Activated naive CD4-positive, alpha-beta T cell treated with anti-CD3 and anti-CD28 coated beads for 36 hours (primary cell): ENCODE data around the gene PTPRM. TPM values are rescaled to one million over a fixed set of nuclear protein-coding genes. Genes with fewer than 3 reads are reported as not detected.
A peak's percentile ranks its signal among the peaks of the same experiment; 100 is the strongest.

Source experiments
- CTCF ChIA-PET: fragments of 350-600 bp; sonication (Branson Sonifier 250); formaldehyde crosslinking; loops from one replicate; lab custom pipeline; 2021; ENCODE audit warnings: antibody characterized with exemption; lab: Charles Lee
- DNase-seq: peaks from one replicate; pipeline ENCODE4 v3.0.0-alpha.2; 2020
- H3K27ac Mint-ChIP-seq: one replicate; pipeline ENCODE4 v1.8.0; 2021; ENCODE audit warnings: mild to moderate bottlenecking, mixed read lengths
- H3K27me3 Mint-ChIP-seq: one replicate; pipeline ENCODE4 v1.8.0; 2021; ENCODE audit warnings: low read depth, mixed read lengths
- H3K36me3 Mint-ChIP-seq: one replicate; pipeline ENCODE4 v1.8.0; 2021; ENCODE audit warnings: low read depth, mixed read lengths
- H3K4me1 Mint-ChIP-seq: one replicate; pipeline ENCODE4 v1.8.0; 2021; ENCODE audit warnings: low read depth, mixed read lengths
- H3K4me3 Mint-ChIP-seq: one replicate; pipeline ENCODE4 v1.8.0; 2021; ENCODE audit warnings: mild to moderate bottlenecking, moderate library complexity, mixed read lengths
- H3K9me3 Mint-ChIP-seq: one replicate; pipeline ENCODE4 v1.8.0; 2021; ENCODE audit warnings: mixed read lengths
- intact Hi-C: fragments of 100-400 bp; cut with micrococcal nuclease; formaldehyde crosslinking; loops from one replicate; pipeline ENCODE4 v1.15.1; 2023
- total RNA-seq, 2 experiments: library from RNA; stranded (reverse); gene quantifications; one replicate each; pipeline ENCODE4 v1.2.3, GENCODE V29; 2021

The PTPRM gene
- total RNA-seq, 2 experiments from 2014 or later: 4.3 to 6.1 TPM

- intact Hi-C loops: loop anchor here (10.0 kb wide), 1 partner anchor 62 kb away; no protein-coding TSS in a partner anchor
- H3K27ac Mint-ChIP-seq: no peak overlapping the region
Observed at GRCh38 chr18:8366656-8367055, 799.5 kb downstream of the PTPRM start.

DNA sequence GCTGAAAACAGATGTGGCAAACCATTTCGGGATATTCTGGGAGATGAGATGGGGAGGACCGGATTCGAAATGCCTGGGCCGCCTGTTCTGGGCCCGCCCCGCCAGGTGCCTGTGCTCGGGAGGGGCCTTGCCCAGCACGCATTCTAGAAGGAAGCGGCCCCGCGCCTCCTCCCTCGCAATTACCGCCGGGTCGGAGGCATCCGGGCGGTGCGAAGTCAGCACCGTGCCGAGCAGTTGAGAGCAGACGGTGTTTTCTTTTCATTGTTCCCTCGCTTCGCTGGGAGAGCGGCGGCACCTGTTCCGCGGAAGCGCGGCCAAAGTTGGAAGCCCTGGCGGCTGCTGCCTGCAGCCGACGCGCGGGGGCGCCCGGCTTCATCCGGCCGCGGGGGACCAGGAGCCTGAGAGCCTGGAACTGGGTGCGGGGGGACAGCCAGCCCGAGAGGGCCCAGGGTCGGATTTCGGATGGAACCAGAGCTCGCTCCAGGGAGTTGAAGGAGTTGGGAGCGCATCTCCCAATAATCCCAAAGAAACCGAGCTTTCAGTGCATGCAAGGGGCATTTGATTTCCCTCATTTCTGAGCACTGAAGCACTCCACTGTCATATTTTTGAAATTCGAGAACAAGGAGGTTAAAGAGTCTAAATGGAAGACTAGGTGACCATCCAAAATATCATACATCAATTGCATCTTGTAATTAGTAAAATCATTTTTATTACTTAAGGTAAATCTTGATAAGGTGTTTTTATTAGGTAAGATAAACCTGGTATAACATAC lies 800.3 kb downstream of the PTPRM start:
- CTCF ChIA-PET: no interaction called here
- no peak overlapping the region for H3K27ac Mint-ChIP-seq
- H3K4me1 Mint-ChIP-seq: peaks cover 3% of the 10 kb centered on the region
- intact Hi-C loops: loop anchor here (10.0 kb wide), 1 partner anchor 63 kb away; no protein-coding TSS in a partner anchor
- H3K36me3 Mint-ChIP-seq: no peaks in the 10 kb centered on the region
- peak; percentile 28 for DNase-seq
- no peak overlapping the region for H3K4me3 Mint-ChIP-seq
- no peaks in the 10 kb centered on the region for H3K9me3 Mint-ChIP-seq
- H3K27me3 Mint-ChIP-seq: peaks cover 21% of the 10 kb centered on the region

More at GRCh38 chr18:8366656-8367055, 799.5 kb downstream of the PTPRM start:
- Mint-ChIP-seq H3K4me3 (no peak overlapping the region), H3K4me1 (peaks cover 3% of the 10 kb centered on the region), H3K9me3 (no peaks in the 10 kb centered on the region), H3K36me3 (no peaks in the 10 kb centered on the region), H3K27me3 (peaks cover 21% of the 10 kb centered on the region)
- CTCF ChIA-PET: no interaction called here
- DNase-seq: no peak

DNA sequence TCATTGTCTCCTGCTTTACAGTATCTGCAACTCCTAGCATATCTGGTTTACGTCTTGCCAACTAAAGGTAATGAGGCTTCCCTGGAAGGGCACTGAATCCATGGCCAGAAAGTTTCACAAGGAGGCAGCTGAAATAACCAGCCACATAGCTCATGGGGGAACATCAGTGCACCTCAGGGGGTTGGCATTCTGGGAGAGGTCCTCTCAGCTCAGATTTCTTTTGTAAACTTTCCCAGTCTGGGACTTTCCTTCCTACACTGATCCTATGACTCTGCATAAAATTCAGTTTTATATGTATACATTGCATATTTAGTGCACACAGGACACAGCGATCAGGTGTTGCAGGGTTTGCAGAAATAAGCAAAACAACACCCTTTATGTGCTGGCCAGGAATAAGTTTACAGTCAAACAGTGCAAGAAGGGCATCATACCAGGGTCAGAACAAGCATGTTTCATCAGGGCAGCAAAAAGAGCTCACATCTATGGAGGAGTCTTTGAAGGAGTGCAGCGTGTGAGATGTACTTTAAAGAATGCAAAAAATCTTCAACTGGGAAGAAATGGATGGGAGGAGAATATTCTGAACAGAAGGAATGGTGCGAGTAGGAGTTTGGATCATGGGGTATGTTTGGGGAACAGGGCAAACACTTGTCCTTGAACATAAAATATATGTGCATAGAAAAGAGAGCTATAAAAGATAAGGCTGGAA lies 801.5 kb downstream of the PTPRM start:
- DNase-seq: no peak
- H3K4me1 Mint-ChIP-seq: peaks cover 3% of the 10 kb centered on the region
- CTCF ChIA-PET: no interaction called here
- intact Hi-C loops: loop anchor here (10.0 kb wide), 1 partner anchor 64 kb away; no protein-coding TSS in a partner anchor
- H3K36me3 Mint-ChIP-seq: no peaks in the 10 kb centered on the region
- H3K27me3 Mint-ChIP-seq: peaks cover 21% of the 10 kb centered on the region
- H3K27ac Mint-ChIP-seq: no peak overlapping the region
- H3K9me3 Mint-ChIP-seq: no peaks in the 10 kb centered on the region
- H3K4me3 Mint-ChIP-seq: no peak overlapping the region

GRCh38 chr18:8373486-8373885 lies 806.4 kb downstream of the PTPRM start:
- H3K9me3 Mint-ChIP-seq: no peaks in the 10 kb centered on the region
- H3K4me1 Mint-ChIP-seq: no peaks in the 10 kb centered on the region
- CTCF ChIA-PET: no interaction called here
- intact Hi-C loops: no loop called here
- no peak for DNase-seq
- H3K36me3 Mint-ChIP-seq: no peaks in the 10 kb centered on the region
- no peaks in the 10 kb centered on the region for H3K27me3 Mint-ChIP-seq
- no peak overlapping the region for H3K27ac Mint-ChIP-seq
- no peak overlapping the region for H3K4me3 Mint-ChIP-seq

GRCh38 chr18:8374676-8375075 lies 807.6 kb downstream of the PTPRM start:
- no peak overlapping the region for H3K27ac Mint-ChIP-seq
- no peak overlapping the region for H3K4me3 Mint-ChIP-seq
- intact Hi-C loops: no loop called here
- H3K9me3 Mint-ChIP-seq: no peaks in the 10 kb centered on the region
- no peaks in the 10 kb centered on the region for H3K27me3 Mint-ChIP-seq
- CTCF ChIA-PET: no interaction called here
- no peak for DNase-seq
- no peaks in the 10 kb centered on the region for H3K4me1 Mint-ChIP-seq
- no peaks in the 10 kb centered on the region for H3K36me3 Mint-ChIP-seq

DNA sequence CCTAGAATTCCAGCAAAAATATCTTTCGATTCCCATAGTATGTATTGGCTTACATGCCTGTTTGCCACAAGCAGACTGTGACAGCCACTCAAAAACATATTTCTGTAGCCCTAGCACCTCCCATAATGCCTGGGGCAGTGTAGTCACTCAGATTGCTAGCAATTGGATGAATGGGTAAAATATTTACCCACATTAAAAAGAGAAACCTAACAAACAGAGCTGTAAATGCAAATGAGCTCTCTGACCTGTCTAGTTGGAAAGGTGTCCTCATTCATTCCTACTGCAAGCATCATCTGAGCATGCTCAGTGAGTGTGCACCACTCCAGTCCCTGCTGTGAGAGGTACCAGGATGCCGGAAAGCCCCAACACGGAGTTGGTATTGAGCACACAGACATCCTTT lies 808.1 kb downstream of the PTPRM start:
- H3K27ac Mint-ChIP-seq: no peak overlapping the region
- no peak for DNase-seq
- H3K36me3 Mint-ChIP-seq: no peaks in the 10 kb centered on the region
- CTCF ChIA-PET: no interaction called here
- no peaks in the 10 kb centered on the region for H3K9me3 Mint-ChIP-seq
- H3K4me1 Mint-ChIP-seq: no peaks in the 10 kb centered on the region
- H3K4me3 Mint-ChIP-seq: no peak overlapping the region
- intact Hi-C loops: no loop called here
- no peaks in the 10 kb centered on the region for H3K27me3 Mint-ChIP-seq

DNA sequence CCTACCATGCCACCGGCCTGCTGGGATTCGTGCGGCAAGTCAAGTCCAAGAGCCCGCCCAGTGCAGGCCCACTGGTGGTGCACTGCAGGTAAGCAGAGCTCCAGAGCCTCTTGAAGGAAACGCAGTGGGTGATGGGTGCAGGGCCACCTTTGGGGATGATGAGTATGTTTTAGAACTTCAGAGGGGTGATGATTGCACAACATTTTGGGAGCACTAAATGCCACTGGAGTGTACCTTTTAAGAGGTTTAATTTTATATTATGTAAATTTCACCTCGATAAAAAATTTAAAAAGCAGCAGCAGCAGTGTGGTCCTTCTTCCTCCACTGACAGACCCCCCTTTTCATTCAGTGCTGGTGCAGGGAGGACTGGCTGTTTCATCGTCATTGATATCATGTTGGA lies 809.0 kb downstream of the PTPRM start:
- no peaks in the 10 kb centered on the region for H3K9me3 Mint-ChIP-seq
- no peaks in the 10 kb centered on the region for H3K4me1 Mint-ChIP-seq
- no peaks in the 10 kb centered on the region for H3K36me3 Mint-ChIP-seq
- H3K27me3 Mint-ChIP-seq: no peaks in the 10 kb centered on the region
- no peak overlapping the region for H3K27ac Mint-ChIP-seq
- CTCF ChIA-PET: no interaction called here
- intact Hi-C loops: no loop called here
- no peak for DNase-seq
- no peak overlapping the region for H3K4me3 Mint-ChIP-seq

- Mint-ChIP-seq H3K4me3 (no peak overlapping the region), H3K27ac (no peak overlapping the region), H3K9me3 (no peaks in the 10 kb centered on the region), H3K27me3 (no peaks in the 10 kb centered on the region), H3K4me1 (no peaks in the 10 kb centered on the region), H3K36me3 (no peaks in the 10 kb centered on the region)
- intact Hi-C loops: no loop called here
- CTCF ChIA-PET: interaction anchor here (0.6 kb wide), 1 partner anchor 1662 kb away, joined by 3 read pairs; no protein-coding TSS in a partner anchor
- no peak for DNase-seq
Observed at GRCh38 chr18:8379187-8379941, 812.2 kb downstream of the PTPRM start.

DNA sequence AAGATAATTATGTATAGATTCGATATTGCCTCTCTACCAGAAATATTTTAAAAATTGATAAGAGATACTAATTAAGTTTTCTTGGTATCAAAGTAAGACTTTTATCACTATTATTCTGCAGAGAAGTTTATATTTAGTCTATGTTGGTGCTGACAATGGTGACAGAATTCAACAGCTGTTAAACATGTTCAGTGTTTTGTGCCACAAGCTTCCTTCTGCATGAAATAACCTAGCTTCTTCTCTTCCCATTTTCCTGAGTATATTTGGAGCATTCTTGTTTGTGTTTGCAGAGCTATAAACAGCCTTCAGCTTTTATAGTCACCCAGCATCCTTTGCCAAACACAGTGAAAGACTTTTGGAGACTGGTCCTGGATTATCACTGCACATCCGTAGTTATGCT lies 812.9 kb downstream of the PTPRM start:
- CTCF ChIA-PET: no interaction called here
- Mint-ChIP-seq H3K36me3 (no peaks in the 10 kb centered on the region), H3K4me1 (no peaks in the 10 kb centered on the region), H3K27me3 (no peaks in the 10 kb centered on the region), H3K27ac (no peak overlapping the region), H3K9me3 (no peaks in the 10 kb centered on the region), H3K4me3 (no peak overlapping the region)
- intact Hi-C loops: loop anchor here (10.0 kb wide), 1 partner anchor 805 kb away; no protein-coding TSS in a partner anchor
- no peak for DNase-seq

GRCh38 chr18:8380926-8381325 lies 813.8 kb downstream of the PTPRM start:
- Mint-ChIP-seq H3K27me3 (no peaks in the 10 kb centered on the region), H3K4me1 (no peaks in the 10 kb centered on the region), H3K9me3 (no peaks in the 10 kb centered on the region), H3K36me3 (no peaks in the 10 kb centered on the region), H3K27ac (no peak overlapping the region), H3K4me3 (no peak overlapping the region)
- CTCF ChIA-PET: no interaction called here
- no peak for DNase-seq
- intact Hi-C loops: loop anchor here (10.0 kb wide), 1 partner anchor 806 kb away; no protein-coding TSS in a partner anchor

DNA sequence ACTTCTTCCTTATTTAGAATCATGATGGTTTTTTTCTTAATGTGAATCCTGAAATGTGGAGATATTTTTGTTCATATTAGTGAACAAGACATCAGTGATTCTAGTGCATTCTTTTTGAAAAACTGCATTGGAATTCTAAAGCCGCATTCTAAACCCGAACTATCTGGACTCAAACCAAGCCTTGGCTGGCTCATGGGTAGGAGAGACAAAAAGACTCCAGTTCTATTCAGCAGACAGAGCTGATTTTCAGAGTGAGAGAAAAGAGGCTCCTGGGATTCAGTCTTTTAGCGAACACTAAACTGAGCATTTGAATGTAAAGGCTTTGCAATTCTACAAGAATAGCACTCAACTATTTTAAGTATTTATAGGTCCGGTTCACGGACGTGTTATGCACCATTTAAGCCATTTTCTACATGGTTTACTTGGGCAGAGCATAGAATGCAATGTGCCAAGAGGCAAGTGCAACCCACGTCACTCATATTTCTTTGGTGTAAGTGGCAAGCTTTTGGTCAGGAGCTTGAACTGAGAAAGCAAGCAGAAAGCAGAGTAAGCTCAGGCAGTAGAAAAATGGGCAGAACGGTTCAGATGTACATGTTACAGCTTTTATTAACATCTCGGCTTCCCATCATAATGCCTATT lies 814.8 kb downstream of the PTPRM start:
- Mint-ChIP-seq H3K36me3 (no peaks in the 10 kb centered on the region), H3K27me3 (no peaks in the 10 kb centered on the region), H3K4me1 (no peaks in the 10 kb centered on the region), H3K9me3 (no peaks in the 10 kb centered on the region), H3K27ac (no peak overlapping the region), H3K4me3 (no peak overlapping the region)
- DNase-seq: no peak
- CTCF ChIA-PET: no interaction called here
- intact Hi-C loops: loop anchor here (10.0 kb wide), 1 partner anchor 807 kb away; no protein-coding TSS in a partner anchor

DNA sequence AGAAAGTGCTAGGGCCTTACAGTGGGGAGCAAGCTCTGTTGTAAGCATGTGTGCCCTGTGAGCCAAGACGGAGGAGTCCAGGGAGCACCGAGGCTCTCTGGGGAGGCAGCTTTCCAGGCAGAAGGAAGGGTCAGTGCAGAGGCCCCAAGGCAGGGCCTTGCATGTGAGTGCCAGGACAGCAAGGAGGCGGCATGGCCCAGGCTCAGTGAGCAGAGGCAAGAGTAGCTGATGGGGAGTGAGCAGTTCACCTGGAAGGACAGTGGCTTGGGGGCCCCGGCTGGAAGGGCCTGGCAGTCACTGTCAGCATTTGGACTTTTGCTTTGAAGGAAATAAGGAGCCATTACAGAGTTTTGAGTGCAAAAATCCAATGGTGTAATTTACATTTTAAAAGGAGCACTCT lies 818.3 kb downstream of the PTPRM start:
- intact Hi-C loops: loop anchor here (5.0 to 10.0 kb wide), 2 partner anchors 598 to 811 kb away; no protein-coding TSS in a partner anchor
- Mint-ChIP-seq H3K9me3 (no peaks in the 10 kb centered on the region), H3K27ac (no peak overlapping the region)

More for the DNA sequence above, 818.3 kb downstream of the PTPRM start:
- Mint-ChIP-seq H3K4me3 (no peak overlapping the region), H3K4me1 (no peaks in the 10 kb centered on the region), H3K36me3 (no peaks in the 10 kb centered on the region), H3K27me3 (no peaks in the 10 kb centered on the region)
- no peak for DNase-seq
- CTCF ChIA-PET: no interaction called here
